ENCODE measurements around the gene EMX1.

DNA sequence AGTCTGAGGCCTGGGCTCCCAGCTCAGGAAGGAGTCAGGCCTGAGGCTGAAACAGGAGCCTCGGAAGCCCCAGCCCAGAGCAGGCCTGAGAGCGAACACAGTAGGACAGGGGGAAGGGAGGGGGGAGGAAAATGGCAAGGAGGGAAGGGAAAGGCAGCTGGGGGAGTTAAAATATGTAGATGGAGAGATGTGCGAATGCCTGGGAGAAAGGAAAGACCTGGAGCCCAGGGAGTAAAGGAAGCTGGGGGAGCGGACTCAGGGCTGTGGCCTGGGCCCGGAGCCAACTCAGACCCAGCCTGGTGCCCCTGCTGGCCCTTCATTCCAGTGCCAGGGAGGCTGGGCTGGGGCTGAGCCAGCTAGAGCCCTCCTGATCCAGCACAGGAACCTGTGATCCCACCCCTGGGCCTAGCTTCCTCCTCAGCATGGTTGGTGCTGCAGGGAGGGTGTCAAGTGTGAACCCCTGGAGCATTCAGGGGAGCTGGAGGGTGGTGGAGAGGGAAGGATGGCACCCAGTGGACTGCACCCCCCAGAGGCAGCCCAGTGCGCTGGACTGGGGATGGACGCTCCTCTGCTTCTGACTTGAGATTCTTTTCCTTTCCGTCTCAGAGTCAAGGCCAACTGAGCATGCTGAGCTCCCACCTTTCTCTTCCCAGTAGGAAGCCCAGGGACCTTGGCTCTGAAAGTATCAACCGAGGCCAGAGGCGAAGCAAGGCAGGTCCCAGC, 46.3 kb downstream of the EMX1 start:
- TF ChIP-seq, protein P1, sequence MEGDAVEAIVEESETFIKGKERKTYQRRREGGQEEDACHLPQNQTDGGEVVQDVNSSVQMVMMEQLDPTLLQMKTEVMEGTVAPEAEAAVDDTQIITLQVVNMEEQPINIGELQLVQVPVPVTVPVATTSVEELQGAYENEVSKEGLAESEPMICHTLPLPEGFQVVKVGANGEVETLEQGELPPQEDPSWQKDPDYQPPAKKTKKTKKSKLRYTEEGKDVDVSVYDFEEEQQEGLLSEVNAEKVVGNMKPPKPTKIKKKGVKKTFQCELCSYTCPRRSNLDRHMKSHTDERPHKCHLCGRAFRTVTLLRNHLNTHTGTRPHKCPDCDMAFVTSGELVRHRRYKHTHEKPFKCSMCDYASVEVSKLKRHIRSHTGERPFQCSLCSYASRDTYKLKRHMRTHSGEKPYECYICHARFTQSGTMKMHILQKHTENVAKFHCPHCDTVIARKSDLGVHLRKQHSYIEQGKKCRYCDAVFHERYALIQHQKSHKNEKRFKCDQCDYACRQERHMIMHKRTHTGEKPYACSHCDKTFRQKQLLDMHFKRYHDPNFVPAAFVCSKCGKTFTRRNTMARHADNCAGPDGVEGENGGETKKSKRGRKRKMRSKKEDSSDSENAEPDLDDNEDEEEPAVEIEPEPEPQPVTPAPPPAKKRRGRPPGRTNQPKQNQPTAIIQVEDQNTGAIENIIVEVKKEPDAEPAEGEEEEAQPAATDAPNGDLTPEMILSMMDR (IDR thresholded peaks at IDR 0.05): no peak
- TF ChIP-seq POLR2AphosphoS5 (IDR thresholded peaks at IDR 0.05) (no peak), POLR2A (IDR thresholded peaks at IDR 0.05) (no peak)
